HCT116 (cell line): ENCODE measurements around the gene CRX.

Source experiments
- EGR1 ChIP-seq: IDR thresholded peaks from 2 replicates; pipeline ENCODE4 v1.6.1; 2012; ENCODE audit warnings: low read depth
- EZH2 ChIP-seq: fragments of 200-600 bp; sonication (generic); IDR thresholded peaks from 2 replicates; pipeline ENCODE4 v1.6.1; 2017; ENCODE audit warnings: antibody characterized with exemption, mixed run types
- JUND ChIP-seq: IDR thresholded peaks from 2 replicates; pipeline ENCODE4 v1.6.1; 2012
- POLR2A ChIP-seq: IDR thresholded peaks from 2 replicates; pipeline ENCODE4 v1.7.0; 2011; ENCODE audit warnings: borderline replicate concordance; ENCODE audit not compliant: insufficient read depth, insufficient read length; ENCODE audit errors: extremely low read depth
- RAD21 ChIP-seq: IDR thresholded peaks from 2 replicates; pipeline ENCODE4 v1.6.1; 2012; ENCODE audit warnings: low read depth, mild to moderate bottlenecking
- SIN3A ChIP-seq: IDR thresholded peaks from 2 replicates; pipeline ENCODE4 v1.6.1; 2012; ENCODE audit warnings: low read depth
- SP1 ChIP-seq: IDR thresholded peaks from 2 replicates; pipeline ENCODE4 v1.6.1; 2012; ENCODE audit warnings: low read depth
- ZNF274 ChIP-seq: fragments of 200-500 bp; sonication (Bioruptor generic); IDR thresholded peaks from 2 replicates; pipeline ENCODE4 v1.6.1; 2014; ENCODE audit warnings: mild to moderate bottlenecking, low read depth, low read length, inconsistent platforms
- TF ChIP-seq, protein P1 (sequence below), 3 experiments: fragments of 200-600 bp in 1 of 3; sonication (generic) in 1 of 3; IDR thresholded peaks in 2 of 3; conservative IDR thresholded peaks in 1 of 3; 2 replicates each; pipeline ENCODE4 v1.5.1; 2012 to 2017; ENCODE audit warnings: low read depth in 2 of 3, low read length in 2 of 3, antibody characterized with exemption in 1 of 3, borderline replicate concordance in 1 of 3, control low read depth in 1 of 3, mild to moderate bottlenecking in 1 of 3, mixed read lengths in 1 of 3, mixed run types in 1 of 3, moderate library complexity in 1 of 3; ENCODE audit not compliant: insufficient read depth in 1 of 3
- TF ChIP-seq, protein P2 (sequence below): IDR thresholded peaks from 2 replicates; pipeline ENCODE4 v1.6.1; 2012

DNA sequence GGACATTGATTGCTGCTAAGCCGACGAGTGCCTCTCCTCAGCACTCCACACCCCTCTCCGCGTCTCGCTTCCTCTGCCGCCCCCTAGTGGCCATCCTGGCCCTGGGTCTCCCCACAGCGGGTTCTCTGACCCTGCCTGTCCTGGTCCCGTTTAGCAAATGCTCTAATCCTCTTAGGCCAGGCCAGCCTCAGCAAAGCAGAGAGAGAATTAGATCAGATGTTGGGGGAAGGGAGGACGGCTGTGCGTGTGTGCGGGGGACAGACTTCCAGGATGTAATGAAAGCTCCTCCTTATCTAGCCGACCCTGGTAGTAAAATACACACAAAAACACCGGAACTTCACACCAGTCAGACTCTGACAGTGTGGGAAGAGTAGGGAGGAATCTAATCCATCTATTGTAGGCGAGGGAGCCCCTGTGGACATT lies 41.8 kb downstream of the CRX start:
- TF ChIP-seq POLR2A = no peak
- TF ChIP-seq, protein P1, sequence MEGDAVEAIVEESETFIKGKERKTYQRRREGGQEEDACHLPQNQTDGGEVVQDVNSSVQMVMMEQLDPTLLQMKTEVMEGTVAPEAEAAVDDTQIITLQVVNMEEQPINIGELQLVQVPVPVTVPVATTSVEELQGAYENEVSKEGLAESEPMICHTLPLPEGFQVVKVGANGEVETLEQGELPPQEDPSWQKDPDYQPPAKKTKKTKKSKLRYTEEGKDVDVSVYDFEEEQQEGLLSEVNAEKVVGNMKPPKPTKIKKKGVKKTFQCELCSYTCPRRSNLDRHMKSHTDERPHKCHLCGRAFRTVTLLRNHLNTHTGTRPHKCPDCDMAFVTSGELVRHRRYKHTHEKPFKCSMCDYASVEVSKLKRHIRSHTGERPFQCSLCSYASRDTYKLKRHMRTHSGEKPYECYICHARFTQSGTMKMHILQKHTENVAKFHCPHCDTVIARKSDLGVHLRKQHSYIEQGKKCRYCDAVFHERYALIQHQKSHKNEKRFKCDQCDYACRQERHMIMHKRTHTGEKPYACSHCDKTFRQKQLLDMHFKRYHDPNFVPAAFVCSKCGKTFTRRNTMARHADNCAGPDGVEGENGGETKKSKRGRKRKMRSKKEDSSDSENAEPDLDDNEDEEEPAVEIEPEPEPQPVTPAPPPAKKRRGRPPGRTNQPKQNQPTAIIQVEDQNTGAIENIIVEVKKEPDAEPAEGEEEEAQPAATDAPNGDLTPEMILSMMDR (IDR thresholded peaks at IDR 0.05 in 2 of 3, conservative IDR thresholded peaks at IDR 0.05 in 1 of 3; ENCODE audit: borderline replicate concordance in 1 of 3, insufficient read depth in 1 of 3, low read depth in 2 of 3, low read length in 2 of 3) = peak; percentile 93 to 99 (median 98)
- TF ChIP-seq JUND = no peak
- no peak for TF ChIP-seq EZH2
- TF ChIP-seq EGR1 = no peak
- no peak for TF ChIP-seq ZNF274
- peak; percentile 96 for TF ChIP-seq RAD21
- TF ChIP-seq SIN3A = no peak
- no peak for TF ChIP-seq SP1
- TF ChIP-seq, protein P2, sequence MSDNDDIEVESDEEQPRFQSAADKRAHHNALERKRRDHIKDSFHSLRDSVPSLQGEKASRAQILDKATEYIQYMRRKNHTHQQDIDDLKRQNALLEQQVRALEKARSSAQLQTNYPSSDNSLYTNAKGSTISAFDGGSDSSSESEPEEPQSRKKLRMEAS = no peak
